Keratinocyte (primary cell): ENCODE results near the gene DRG2.

ENCODE experiments used
- EZH2 ChIP-seq: IDR thresholded peaks from one replicate; pipeline ENCODE4 v1.6.1; 2012; ENCODE audit warnings: inconsistent platforms, mild to moderate bottlenecking, low read length, moderate library complexity
- TF ChIP-seq, protein P1 (sequence below), 3 experiments: IDR thresholded peaks in 1 of 3; conservative IDR thresholded peaks in 1 of 3; optimal IDR thresholded peaks in 1 of 3; 2 replicates in 2 of 3; 3 replicates in 1 of 3; pipeline versions ENCODE3 to v1.5.1; 2011; ENCODE audit warnings: low read length in 3 of 3, mild to moderate bottlenecking in 3 of 3, moderate library complexity in 2 of 3, control low read depth in 1 of 3, inconsistent platforms in 1 of 3; ENCODE audit not compliant: insufficient read depth in 2 of 3; ENCODE audit errors: extremely low read depth in 1 of 3

DNA sequence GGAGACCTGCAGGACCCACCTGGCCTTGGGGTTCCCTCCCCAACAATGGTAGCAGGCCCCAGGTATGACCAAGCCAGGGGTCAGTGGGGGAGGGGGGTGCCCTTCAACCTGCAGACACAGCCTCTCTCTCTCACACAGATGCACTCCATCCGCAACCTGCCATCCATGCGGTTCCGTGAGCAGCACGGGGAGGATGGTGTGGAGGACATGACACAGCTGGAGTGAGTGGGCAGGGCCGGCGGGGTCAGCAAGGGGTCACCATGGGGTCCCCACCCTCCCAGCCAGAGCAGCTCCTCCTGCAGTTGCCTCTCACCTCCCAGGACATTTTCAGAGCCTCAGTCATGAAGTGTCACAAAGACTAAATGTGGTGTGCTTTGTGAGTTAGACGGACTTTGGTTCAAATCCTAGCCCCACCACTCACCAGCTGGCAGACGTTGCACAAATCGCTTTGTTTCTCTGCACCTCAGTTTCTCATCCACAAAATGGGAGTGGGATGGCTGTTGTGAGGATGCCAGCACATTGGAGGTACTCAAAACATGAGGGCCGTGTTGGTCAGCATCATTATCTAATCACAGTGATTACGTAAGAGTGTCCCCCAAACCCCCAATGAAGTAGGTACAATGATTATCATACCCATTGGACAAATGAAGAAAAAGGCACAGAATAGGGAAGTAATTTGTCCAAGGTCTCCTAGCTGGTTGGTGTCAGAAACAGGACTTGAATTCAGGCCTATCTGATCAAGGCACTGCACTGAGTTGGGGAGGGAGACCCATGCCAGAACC, 36.8 kb downstream of the DRG2 start:
- TF ChIP-seq, protein P1, sequence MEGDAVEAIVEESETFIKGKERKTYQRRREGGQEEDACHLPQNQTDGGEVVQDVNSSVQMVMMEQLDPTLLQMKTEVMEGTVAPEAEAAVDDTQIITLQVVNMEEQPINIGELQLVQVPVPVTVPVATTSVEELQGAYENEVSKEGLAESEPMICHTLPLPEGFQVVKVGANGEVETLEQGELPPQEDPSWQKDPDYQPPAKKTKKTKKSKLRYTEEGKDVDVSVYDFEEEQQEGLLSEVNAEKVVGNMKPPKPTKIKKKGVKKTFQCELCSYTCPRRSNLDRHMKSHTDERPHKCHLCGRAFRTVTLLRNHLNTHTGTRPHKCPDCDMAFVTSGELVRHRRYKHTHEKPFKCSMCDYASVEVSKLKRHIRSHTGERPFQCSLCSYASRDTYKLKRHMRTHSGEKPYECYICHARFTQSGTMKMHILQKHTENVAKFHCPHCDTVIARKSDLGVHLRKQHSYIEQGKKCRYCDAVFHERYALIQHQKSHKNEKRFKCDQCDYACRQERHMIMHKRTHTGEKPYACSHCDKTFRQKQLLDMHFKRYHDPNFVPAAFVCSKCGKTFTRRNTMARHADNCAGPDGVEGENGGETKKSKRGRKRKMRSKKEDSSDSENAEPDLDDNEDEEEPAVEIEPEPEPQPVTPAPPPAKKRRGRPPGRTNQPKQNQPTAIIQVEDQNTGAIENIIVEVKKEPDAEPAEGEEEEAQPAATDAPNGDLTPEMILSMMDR (optimal IDR thresholded peaks at IDR 0.05 in 1 of 3, IDR thresholded peaks at IDR 0.05 in 1 of 3, conservative IDR thresholded peaks at IDR 0.05 in 1 of 3; ENCODE audit: extremely low read depth in 1 of 3, insufficient read depth in 2 of 3, low read length in 3 of 3): no peak
- no peak for TF ChIP-seq EZH2
